ENCODE data around the gene TLNRD1.

Gene TLNRD1

GRCh38 chr15:81029414-81030300 is 28.9 kb downstream of the TLNRD1 start:
- no peak for FAIRE-seq

- no peak for FAIRE-seq
Measured at GRCh38 chr15:81030301-81030750, 29.6 kb downstream of the TLNRD1 start.

GRCh38 chr15:81031203-81031602 is 30.5 kb downstream of the TLNRD1 start:
- no peak for FAIRE-seq

GRCh38 chr15:81032355-81032754 is 31.6 kb downstream of the TLNRD1 start:
- FAIRE-seq, result no peak

- FAIRE-seq, result no peak
Measured at GRCh38 chr15:81032818-81033217, 32.1 kb downstream of the TLNRD1 start.

GRCh38 chr15:81033508-81033907 is 32.8 kb downstream of the TLNRD1 start:
- FAIRE-seq, result no peak

- no peak for FAIRE-seq
Measured at GRCh38 chr15:81037952-81038743, 37.4 kb downstream of the TLNRD1 start.

GRCh38 chr15:81038975-81039607 is 38.4 kb downstream of the TLNRD1 start:
- FAIRE-seq, result no peak

GRCh38 chr15:81040757-81041156 is 40.0 kb downstream of the TLNRD1 start:
- no peak for FAIRE-seq

GRCh38 chr15:81043281-81043934 is 42.7 kb downstream of the TLNRD1 start:
- FAIRE-seq, result no peak

- FAIRE-seq, result no peak
Measured at GRCh38 chr15:81043935-81044575, 43.3 kb downstream of the TLNRD1 start.

- FAIRE-seq, result no peak
Measured at GRCh38 chr15:81046290-81046689, 45.6 kb downstream of the TLNRD1 start.

- FAIRE-seq, result no peak
Measured at GRCh38 chr15:81047928-81048327, 47.2 kb downstream of the TLNRD1 start.

GRCh38 chr15:81049835-81050234 is 49.1 kb downstream of the TLNRD1 start:
- no peak for FAIRE-seq

GRCh38 chr15:81050259-81050658 is 49.5 kb downstream of the TLNRD1 start:
- no peak for FAIRE-seq

GRCh38 chr15:81050805-81051204 is 50.1 kb downstream of the TLNRD1 start:
- no peak for FAIRE-seq

- no peak for FAIRE-seq
Measured at GRCh38 chr15:81052046-81052445, 51.3 kb downstream of the TLNRD1 start.

GRCh38 chr15:81053621-81054020 is 52.9 kb downstream of the TLNRD1 start:
- no peak for FAIRE-seq

GRCh38 chr15:81054236-81054635 is 53.5 kb downstream of the TLNRD1 start:
- FAIRE-seq, result no peak
